Activated naive CD4-positive, alpha-beta T cell treated with Interleukin-2 at 50 U/mL for 16 hours (primary cell): Measurements from ENCODE around the gene SNTG2.

Experiments
- DNase-seq: peaks from one replicate; pipeline ENCODE4 v3.0.0-alpha.2; 2020

SNTG2 gene

GRCh38 chr2:929011-929735 is 21.5 kb upstream of the SNTG2 start:
- no peak for DNase-seq

GRCh38 chr2:929925-930324 is 20.7 kb upstream of the SNTG2 start:
- no peak for DNase-seq

DNA sequence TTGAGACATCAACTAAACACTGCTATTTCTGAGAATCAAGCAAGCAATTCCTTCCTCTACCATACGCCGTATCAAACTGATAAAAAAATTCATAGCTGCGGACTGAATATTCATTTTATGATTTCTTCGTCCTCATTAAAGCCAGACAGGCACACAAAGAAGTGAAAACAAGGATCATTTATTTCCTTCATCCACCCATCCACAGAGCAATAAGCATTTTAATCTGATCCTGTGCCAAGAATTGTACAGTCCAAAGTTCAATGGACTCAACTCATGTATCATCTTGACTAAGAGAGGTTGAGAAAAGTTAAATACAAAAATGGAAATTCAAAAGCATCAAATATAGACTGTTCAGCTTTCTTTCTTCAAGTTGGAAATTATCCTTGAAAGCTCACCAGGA is 19.7 kb upstream of the SNTG2 start:
- DNase-seq = no peak

GRCh38 chr2:932320-933115 is 18.1 kb upstream of the SNTG2 start:
- DNase-seq = no peak

- no peak for DNase-seq
Measured at GRCh38 chr2:933734-934295, 16.8 kb upstream of the SNTG2 start.

- no peak for DNase-seq
Measured at GRCh38 chr2:937530-937929, 13.1 kb upstream of the SNTG2 start.

GRCh38 chr2:938181-939005 is 12.3 kb upstream of the SNTG2 start:
- no peak for DNase-seq

GRCh38 chr2:939936-940601 is 10.6 kb upstream of the SNTG2 start:
- no peak for DNase-seq

- no peak for DNase-seq
Measured at GRCh38 chr2:941871-942270, 8.8 kb upstream of the SNTG2 start.

DNA sequence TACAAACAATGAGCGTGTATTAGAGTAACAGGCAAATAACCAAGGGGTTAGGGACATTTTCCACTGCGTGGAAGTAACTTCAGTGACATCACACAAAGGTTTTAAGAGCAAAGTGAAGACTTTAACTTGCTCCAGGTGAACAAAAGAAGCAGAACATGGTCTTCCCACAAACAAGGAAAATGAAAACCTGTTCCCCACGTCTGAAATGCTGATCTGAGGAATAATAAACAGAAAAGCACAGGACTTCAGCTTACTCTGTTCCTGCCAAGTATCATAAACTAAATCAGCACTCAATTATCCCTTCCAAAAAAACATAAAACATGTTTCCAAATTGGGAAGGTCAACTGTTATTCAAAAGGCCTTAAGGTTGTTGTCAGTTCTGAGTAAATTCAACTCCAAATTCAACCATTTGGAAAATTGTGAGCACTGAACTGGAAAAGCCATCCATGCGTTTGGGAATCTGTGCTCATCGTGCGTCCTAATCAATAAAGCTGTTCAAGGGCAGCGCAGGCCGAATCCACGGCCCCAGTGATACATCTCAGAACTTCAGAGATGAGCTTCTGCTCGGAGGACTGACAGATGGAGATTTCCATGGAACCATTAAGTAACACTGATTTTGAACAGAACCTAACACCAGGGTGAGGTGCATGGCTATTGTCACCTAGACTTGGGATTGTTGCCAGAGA is 7.7 kb upstream of the SNTG2 start:
- DNase-seq = no peak

GRCh38 chr2:943461-943797 is 7.2 kb upstream of the SNTG2 start:
- DNase-seq = no peak

DNA sequence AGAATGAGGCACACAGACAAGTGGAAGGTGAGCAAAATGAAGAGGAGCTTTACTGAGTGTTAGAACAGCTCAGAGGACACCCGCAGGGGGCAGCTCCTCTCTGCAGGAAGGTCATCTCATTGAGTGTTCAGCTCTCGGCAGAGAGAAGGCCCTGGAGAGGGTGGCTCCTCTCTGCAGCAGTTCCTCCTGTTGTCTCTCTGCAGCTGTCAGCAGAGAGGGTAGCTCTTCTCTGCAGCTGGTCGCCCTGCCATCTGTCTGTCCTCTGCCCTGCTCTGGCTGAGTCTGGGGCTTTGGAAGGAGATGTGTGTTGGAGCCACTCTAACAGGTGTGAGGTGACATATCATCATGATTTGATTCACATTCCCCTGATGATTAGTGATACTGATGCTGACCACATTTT is 6.8 kb upstream of the SNTG2 start:
- no peak for DNase-seq

- DNase-seq = no peak
Measured at GRCh38 chr2:944693-945092, 6.0 kb upstream of the SNTG2 start.

GRCh38 chr2:945104-945503 is 5.5 kb upstream of the SNTG2 start:
- DNase-seq = no peak

DNA sequence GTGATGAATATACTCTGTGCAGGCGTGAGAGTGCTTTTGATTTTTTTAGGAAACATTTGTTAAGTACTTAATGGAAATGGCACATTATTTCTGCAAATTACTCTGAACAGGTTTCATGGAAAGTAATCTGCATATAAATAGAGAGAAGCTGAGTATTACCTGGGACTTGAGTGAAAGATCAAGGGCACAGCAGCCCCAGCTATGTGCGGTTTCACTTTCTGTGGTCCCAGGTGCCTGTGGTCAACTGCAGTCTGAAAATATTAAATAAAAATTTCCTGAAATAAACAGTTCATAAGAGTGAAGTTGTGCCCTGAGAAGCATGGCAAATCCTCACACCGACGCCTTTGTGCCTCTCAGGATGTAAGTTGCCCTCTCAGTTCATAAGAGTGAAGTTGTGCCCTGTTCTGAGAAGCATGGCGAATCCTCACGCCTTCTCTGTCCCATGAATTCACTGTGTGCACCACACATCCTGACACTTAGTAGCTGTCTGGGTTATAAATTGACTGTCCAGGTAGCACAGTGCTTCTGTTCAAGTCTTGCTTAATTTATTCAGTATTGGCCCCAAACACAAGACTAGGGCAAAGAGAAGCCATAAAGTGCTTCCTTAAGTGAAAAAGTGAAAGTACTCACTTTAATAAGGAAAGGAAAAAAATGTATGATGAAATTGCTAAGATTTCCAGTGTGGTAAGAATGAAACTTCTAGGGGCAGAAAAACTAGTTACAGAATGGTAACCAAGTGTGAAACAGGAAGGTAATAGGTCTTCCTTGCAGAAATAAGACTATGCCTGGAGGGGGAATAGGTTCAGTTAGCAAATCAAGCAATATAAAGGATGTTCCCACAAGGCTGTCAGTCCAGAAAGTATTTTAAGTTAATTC is 4.3 kb upstream of the SNTG2 start:
- DNase-seq = no peak

GRCh38 chr2:949384-950079 is 1.1 kb upstream of the SNTG2 start:
- no peak for DNase-seq

- DNase-seq = no peak
Measured at GRCh38 chr2:951224-952006, 766 bp downstream of the SNTG2 start.

GRCh38 chr2:953408-953807 is 2.8 kb downstream of the SNTG2 start:
- no peak for DNase-seq

DNA sequence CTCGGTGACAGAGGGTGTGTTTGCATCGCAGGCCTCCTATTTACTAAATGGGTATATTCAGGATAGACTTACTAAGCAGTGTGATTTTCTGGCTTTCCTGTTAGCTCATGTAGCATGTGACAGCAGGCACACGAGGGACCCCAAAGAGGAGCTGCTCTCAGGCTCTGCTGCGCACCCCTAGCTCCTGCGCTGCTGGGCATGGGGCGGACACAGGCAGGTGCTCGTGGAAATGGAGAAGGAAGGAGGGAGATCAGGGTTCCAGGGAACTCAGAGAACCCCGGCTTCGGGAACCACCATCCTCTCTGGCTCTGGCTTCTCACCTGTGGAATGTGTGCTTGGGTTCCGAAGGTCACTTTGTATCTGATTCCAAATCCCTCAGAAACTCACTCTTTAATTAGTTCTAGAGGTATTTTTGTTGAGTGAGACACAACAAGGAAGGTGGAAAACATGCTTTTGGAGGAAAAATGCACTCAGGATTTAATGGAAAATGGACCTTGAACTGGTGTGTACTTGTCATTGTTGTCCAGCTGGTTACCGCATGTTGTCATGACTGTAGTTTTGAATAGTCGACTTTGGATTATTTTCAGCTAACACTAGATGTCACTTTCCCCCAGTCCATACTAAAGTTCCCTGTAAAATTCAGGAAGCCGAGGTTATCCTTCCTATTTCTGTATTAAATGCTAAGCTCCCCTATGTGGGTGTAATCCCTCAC is 3.5 kb downstream of the SNTG2 start:
- no peak for DNase-seq
